GM12891 (cell line): ENCODE measurements around the gene OGG1.

Experiments used
- DNase-seq: peaks from one replicate; pipeline ENCODE4 v3.0.0; 2011; ENCODE audit warnings: low spot score; ENCODE audit not compliant: insufficient read length
- FAIRE-seq: peaks from 2 replicates; lab custom pipeline; 2011; peaks lifted over from hg19 to GRCh38; lab: Jason Lieb, UNC
- PAX5 ChIP-seq: IDR thresholded peaks from 2 replicates; pipeline ENCODE4 v1.6.1; 2011; ENCODE audit warnings: low read length, moderate library complexity, mild to moderate bottlenecking; ENCODE audit not compliant: insufficient read depth, severe bottlenecking
- POLR2A ChIP-seq: IDR thresholded peaks from 2 replicates; pipeline ENCODE4 v1.6.1; 2011; ENCODE audit warnings: low read depth, low read length, control low read depth
- POLR2AphosphoS5 ChIP-seq: IDR thresholded peaks from 2 replicates; pipeline ENCODE4 v1.6.1; 2011; ENCODE audit warnings: low read depth, low read length, control low read depth
- POU2F2 ChIP-seq: IDR thresholded peaks from 2 replicates; pipeline ENCODE4 v1.6.1; 2011; ENCODE audit warnings: low read depth, mild to moderate bottlenecking, control low read depth, low read length, moderate library complexity
- SPI1 ChIP-seq: IDR thresholded peaks from 2 replicates; pipeline ENCODE4 v1.6.1; 2011; ENCODE audit warnings: low read depth, low read length, control low read depth
- TAF1 ChIP-seq: IDR thresholded peaks from 2 replicates; pipeline ENCODE4 v1.6.1; 2011; ENCODE audit warnings: low read depth, low read length, control low read depth

Gene OGG1

DNA sequence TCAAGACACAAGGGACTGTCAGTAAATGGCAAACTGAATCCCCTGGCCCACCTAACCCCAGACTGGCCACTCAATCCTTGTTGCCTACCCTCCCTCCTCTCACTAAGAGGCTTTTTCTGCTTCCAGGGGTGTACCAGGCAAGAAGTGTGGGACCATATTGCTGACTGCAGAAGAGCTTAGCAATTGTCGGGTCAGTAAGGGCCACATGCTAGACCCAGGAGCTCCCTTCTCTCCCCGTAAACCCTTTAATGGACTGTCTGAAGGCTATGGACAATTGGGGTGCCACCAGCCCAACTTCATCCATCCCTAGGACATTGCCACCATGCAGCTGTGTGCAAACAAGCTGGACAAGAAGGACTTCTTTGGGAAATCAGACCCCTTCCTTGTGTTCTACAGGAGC lies 37.3 kb upstream of the OGG1 start:
- FAIRE-seq (no peak), DNase-seq (no peak)
- TF ChIP-seq TAF1 = no peak
- no peak for TF ChIP-seq POLR2AphosphoS5
- TF ChIP-seq POU2F2 = no peak
- TF ChIP-seq PAX5 = no peak
- TF ChIP-seq SPI1 = no peak
- TF ChIP-seq POLR2A = no peak

DNA sequence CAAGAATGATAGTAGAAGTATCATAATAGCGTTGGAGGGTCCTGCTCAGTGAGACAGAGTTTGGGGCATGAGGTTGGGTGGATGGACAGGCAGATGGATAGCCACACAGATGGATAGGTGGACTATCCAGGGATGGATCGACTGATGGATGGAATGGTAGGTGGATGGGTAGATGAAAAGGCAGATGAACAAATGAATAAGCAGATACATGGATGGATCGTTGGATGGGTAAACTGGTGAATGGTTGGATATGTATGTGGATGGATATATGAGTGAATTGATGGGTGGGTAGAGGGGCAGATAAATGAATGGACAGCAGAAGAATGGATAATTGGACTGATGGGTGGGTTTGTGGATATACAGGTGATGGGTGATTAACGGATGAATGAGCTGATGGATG lies 36.6 kb upstream of the OGG1 start:
- DNase-seq = no peak
- no peak for FAIRE-seq
- no peak for TF ChIP-seq POLR2AphosphoS5
- TF ChIP-seq POLR2A = no peak
- no peak for TF ChIP-seq POU2F2
- TF ChIP-seq PAX5 = no peak
- no peak for TF ChIP-seq TAF1
- TF ChIP-seq SPI1 = no peak

DNA sequence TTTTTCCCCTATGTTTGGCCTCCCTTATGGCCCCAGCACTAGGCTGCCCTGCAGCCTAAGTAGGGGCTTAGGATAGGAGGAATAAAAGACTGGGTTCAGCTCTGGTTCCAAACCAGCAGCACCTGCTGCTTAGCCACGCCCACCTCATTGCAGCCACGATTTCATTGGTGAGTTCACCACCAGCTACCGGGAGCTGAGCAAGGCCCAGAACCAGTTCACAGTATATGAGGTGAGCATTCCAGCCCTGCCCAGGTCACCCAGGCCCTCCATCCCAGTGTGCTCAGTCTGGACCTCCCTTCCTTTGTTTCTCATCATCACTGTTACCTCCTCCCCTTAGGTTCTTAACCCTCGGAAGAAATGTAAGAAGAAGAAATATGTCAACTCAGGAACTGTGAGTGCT lies 34.6 kb upstream of the OGG1 start:
- FAIRE-seq = no peak
- DNase-seq = no peak

DNA sequence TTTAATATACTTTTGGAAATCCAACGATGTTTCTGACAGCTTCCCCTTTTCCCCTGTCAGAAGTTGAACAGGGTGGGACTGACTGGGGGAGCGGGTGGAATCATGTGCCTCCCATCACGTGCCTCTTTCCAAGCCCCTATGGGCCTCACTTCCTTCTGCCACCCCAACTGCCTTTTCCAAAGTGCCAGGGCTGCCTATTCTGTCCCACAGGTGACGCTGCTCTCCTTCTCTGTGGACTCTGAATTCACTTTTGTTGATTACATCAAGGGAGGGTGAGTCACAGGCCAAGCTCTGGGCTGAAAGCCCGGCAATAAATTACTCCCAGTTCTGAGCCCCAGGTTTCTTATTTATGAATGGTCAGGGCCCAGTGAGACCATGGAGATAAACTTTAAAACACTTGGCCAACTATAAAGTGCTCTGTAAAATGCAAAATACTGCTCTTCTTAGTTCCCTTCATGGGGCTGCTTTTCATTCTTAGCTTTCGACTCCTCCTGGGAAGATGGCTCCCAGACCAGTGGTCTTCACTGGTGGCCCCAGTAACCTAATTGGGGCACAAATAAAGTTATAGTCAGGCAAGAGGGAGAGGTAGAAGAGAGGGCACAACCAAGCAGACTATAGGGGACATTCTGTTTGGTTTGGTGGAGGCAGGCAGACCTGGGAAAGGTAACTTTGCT lies 33.9 kb upstream of the OGG1 start:
- TF ChIP-seq SPI1 = no peak
- no peak for TF ChIP-seq POLR2AphosphoS5
- no peak for TF ChIP-seq POU2F2
- no peak for TF ChIP-seq PAX5
- TF ChIP-seq TAF1 = no peak
- TF ChIP-seq POLR2A = no peak
- FAIRE-seq (no peak), DNase-seq (no peak)

More for the DNA sequence above, 34.6 kb upstream of the OGG1 start:
- TF ChIP-seq TAF1 (no peak), PAX5 (no peak), POLR2A (no peak), POU2F2 (no peak), POLR2AphosphoS5 (no peak), SPI1 (no peak)

DNA sequence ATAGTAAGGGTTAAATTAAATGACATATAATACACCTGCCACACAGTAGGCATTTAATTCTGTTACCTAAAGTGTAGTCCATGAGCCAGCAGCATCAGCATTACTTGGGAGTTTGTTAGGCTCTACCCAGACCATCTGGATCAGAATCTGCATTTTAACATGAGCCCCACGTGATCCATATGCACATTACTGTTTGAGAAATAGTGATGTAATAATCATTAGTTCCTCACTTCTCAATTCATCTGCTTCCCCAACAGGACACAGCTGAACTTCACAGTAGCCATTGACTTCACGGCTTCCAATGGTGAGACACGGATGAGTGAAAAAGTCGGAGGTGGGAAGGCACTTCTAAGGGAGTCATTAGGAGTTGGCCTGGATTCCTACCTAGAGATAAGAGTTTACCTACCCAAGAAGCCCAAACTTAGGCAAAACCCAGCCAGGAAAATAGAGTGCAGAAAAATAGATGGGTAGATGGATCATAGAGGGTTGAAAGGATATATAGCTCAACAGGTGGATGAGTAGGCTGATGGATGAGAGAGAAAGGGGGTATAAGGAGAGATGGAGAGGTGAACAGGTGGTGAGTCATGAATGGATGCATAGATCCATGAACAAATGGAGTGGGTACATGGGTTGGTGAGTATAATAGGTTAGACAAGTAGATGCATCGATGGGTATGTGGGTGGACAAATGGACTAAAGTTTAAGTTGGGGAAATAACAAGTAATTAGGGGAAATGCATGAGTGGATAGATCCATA lies 32.8 kb upstream of the OGG1 start:
- no peak for DNase-seq
- FAIRE-seq = no peak
- TF ChIP-seq SPI1 (no peak), POLR2AphosphoS5 (no peak), PAX5 (no peak), POLR2A (no peak), TAF1 (no peak), POU2F2 (no peak)

DNA sequence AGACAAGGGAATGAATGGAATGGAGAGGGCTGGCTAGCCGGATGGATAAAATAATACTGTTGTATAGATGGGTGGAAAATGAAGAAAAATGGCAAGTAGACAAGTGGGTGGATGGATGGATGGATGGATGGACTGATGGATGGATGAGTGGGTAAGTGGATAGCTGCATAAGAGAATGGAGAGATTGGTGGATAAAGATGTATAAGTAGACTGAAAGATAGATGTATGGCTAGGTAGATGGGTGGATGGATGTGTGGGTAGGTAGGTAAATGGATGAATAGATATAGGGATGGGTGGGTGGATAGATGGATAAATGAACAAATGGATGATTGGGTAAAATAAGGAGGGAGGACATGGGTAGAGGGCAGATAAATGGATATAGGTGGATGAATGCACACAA lies 32.2 kb upstream of the OGG1 start:
- no peak for TF ChIP-seq SPI1
- TF ChIP-seq POLR2A = no peak
- no peak for TF ChIP-seq PAX5
- no peak for TF ChIP-seq POU2F2
- no peak for TF ChIP-seq POLR2AphosphoS5
- TF ChIP-seq TAF1 = no peak
- DNase-seq = no peak
- FAIRE-seq = no peak

DNA sequence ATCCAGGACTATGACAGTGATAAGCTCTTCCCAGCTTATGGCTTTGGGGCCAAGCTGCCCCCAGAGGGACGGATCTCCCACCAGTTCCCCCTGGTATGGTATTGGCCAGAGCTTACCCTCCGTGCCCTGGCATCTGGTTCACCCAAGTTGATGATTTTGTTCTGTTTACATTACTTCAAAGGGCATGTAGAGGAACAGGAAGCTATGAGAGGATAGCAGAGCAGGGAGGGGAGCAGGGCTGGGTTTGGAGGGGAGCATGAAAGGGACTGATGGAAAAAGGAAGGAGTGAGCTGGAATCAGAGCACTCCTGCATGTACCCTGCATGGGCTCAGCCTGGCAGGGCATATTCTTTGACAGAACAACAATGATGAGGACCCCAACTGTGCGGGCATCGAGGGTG lies 31.6 kb upstream of the OGG1 start:
- DNase-seq (no peak), FAIRE-seq (no peak)
- TF ChIP-seq TAF1 (no peak), POLR2AphosphoS5 (no peak), POU2F2 (no peak), PAX5 (no peak), SPI1 (no peak), POLR2A (no peak)

DNA sequence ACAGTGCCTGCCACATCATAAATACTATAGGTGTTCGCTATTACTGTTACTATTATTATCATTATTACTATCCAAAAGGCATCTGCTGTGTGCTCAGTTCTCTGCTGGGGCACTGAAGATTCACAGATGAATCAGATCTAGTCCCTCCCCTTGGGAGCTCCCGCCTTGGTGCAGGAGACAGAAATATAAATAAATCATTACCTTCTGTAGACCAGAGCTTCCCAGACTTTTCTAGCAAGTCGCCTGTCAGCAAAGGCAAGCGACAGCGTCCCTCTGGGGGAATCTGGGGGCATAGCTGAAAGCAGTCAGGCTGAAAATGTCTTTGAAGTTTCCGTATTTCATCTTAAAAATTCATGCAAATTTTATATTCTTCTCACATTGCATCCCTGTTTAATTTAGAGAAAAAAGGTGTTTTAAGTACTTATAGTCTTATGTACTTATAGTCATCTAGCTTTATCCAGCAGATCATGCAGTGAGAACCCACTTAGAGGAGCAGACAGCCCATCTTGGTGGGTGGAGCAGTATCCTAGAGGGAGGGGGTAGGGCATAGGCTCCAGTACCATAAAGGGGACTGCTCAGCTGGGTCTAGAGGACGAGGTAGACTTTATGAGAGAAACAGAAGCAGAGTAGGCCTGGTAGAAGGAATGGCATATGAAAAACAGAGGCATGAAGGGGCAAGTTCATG lies 28.6 kb upstream of the OGG1 start:
- FAIRE-seq (no peak), DNase-seq (no peak)
- TF ChIP-seq POU2F2 (no peak), POLR2AphosphoS5 (no peak), PAX5 (no peak), TAF1 (no peak), POLR2A (no peak), SPI1 (no peak)

DNA sequence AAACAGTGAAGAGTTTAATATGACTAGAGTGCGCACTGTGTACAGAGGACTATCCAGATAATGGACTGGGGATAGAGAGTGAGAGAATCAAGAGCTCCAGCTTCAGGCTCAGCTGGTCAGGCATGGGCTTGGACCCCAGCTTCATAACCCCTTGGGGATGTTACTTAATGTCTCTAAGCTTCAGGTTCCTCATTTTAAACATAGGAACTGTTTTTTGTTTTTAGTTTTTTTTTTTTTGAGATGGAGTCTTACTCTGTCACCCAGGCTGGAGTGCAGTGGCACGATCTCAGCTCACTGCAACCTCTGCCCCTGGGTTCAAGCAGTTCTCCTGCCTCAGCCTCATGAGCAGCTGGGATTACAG lies 28.1 kb upstream of the OGG1 start:
- DNase-seq = no peak
- TF ChIP-seq POU2F2 = no peak
- FAIRE-seq = no peak
